HG03571 (cell line): Measurements from ENCODE around the gene SNCG.
"Not testable (repeated sequence)": the region's sequence is repeated elsewhere in the genome, so short reads cannot be mapped to it uniquely, and the experiment has no call there.

ENCODE experiments used
- ATAC-seq: cut with Tn5 transposase; IDR thresholded peaks from one replicate; pipeline ENCODE4 v1.9.1; 2021; ENCODE audit not compliant: unreplicated experiment

SNCG gene

GRCh38 chr10:86958116-86958900 is at the start of gene SNCG:
TSS of gene SNCG (plus strand) at chr10:86958599. CDS start at chr10:86958698, 99 bp downstream.
- ATAC-seq: no peak

- no peak for ATAC-seq
These were observed 43.7 kb upstream of the SNCG start for GRCh38 chr10:86914734-86915133.

- no peak for ATAC-seq
These were observed 40.4 kb upstream of the SNCG start for GRCh38 chr10:86918022-86918471.

GRCh38 chr10:86922553-86922961 is 35.8 kb upstream of the SNCG start:
- no peak for ATAC-seq

- ATAC-seq: no peak
These were observed 28.7 kb upstream of the SNCG start for GRCh38 chr10:86929468-86930380.

- no peak for ATAC-seq
These were observed 26.5 kb upstream of the SNCG start for GRCh38 chr10:86931872-86932271.

GRCh38 chr10:86932674-86933073 is 25.7 kb upstream of the SNCG start:
- no peak for ATAC-seq

GRCh38 chr10:86934162-86934711 is 24.2 kb upstream of the SNCG start:
- not testable (repeated sequence) for ATAC-seq

GRCh38 chr10:86936661-86937501 is 21.5 kb upstream of the SNCG start:
- ATAC-seq: no peak

GRCh38 chr10:86937502-86938154 is 20.8 kb upstream of the SNCG start:
- ATAC-seq: no peak

- ATAC-seq: no peak
These were observed 20.1 kb upstream of the SNCG start for GRCh38 chr10:86938260-86938659.

- not testable (repeated sequence) for ATAC-seq
These were observed 18.3 kb upstream of the SNCG start for GRCh38 chr10:86940076-86940475.

GRCh38 chr10:86940677-86941076 is 17.7 kb upstream of the SNCG start:
- no peak for ATAC-seq

- no peak for ATAC-seq
These were observed 17.0 kb upstream of the SNCG start for GRCh38 chr10:86941426-86941825.

- ATAC-seq: no peak
These were observed 16.4 kb upstream of the SNCG start for GRCh38 chr10:86941991-86942421.

- ATAC-seq: no peak
These were observed 15.7 kb upstream of the SNCG start for GRCh38 chr10:86942441-86943315.

- ATAC-seq: no peak
These were observed 14.9 kb upstream of the SNCG start for GRCh38 chr10:86943316-86944030.

GRCh38 chr10:86944031-86944419 is 14.4 kb upstream of the SNCG start:
- ATAC-seq: no peak
